Mesendoderm (in vitro differentiated cells): ENCODE data around the gene ADAT1.
A peak's percentile ranks its signal among the peaks of the same experiment; 100 is the strongest.

Experiments
- DNase-seq: peaks from one replicate; pipeline ENCODE4 v3.0.0; 2013
- H2AK5ac ChIP-seq: 2 replicates; pipeline ENCODE4 v1.6.1; 2013; ENCODE audit warnings: low read length, inconsistent platforms
- H2BK120ac ChIP-seq: 2 replicates; pipeline ENCODE4 v1.6.1; 2013; ENCODE audit warnings: low read depth, mild to moderate bottlenecking, low read length, moderate library complexity, mixed read lengths
- H2BK15ac ChIP-seq: replicated peaks from 2 replicates; pipeline ENCODE4 v1.6.1; 2013; ENCODE audit warnings: low read depth, mild to moderate bottlenecking, moderate library complexity
- H2BK5ac ChIP-seq: 2 replicates; pipeline ENCODE4 v1.6.1; 2013; ENCODE audit warnings: low read length, inconsistent platforms
- H3K18ac ChIP-seq: 2 replicates; pipeline ENCODE4 v1.6.1; 2013; ENCODE audit warnings: mild to moderate bottlenecking, low read length, mixed read lengths
- H3K23ac ChIP-seq: one replicate; pipeline ENCODE4 v1.6.1; 2013; ENCODE audit warnings: low read length
- H3K27ac ChIP-seq: 2 replicates; pipeline ENCODE4 v1.5.1; 2013; ENCODE audit warnings: low read depth, mild to moderate bottlenecking, inconsistent platforms, low read length, moderate library complexity
- H3K27me3 ChIP-seq: 2 replicates; pipeline ENCODE4 v1.6.1; 2013; ENCODE audit warnings: low read length, control low read depth, mild to moderate bottlenecking, inconsistent platforms; ENCODE audit not compliant: insufficient read depth, poor library complexity
- H3K36me3 ChIP-seq: 2 replicates; pipeline ENCODE4 v1.6.1; 2013; ENCODE audit warnings: low read length, inconsistent platforms; ENCODE audit not compliant: control insufficient read depth, insufficient read depth
- H3K4ac ChIP-seq: one replicate; pipeline ENCODE4 v1.6.1; 2013; ENCODE audit warnings: low read depth, mild to moderate bottlenecking, low read length, moderate library complexity
- H3K4me1 ChIP-seq: 2 replicates; pipeline ENCODE4 v1.6.1; 2013; ENCODE audit warnings: low read depth, low read length, inconsistent platforms; ENCODE audit not compliant: control insufficient read depth
- H3K4me2 ChIP-seq: 2 replicates; pipeline ENCODE4 v1.6.1; 2013; ENCODE audit warnings: low read length
- H3K4me3 ChIP-seq: 2 replicates; pipeline ENCODE4 v1.5.1; 2013; ENCODE audit warnings: mild to moderate bottlenecking, low read length
- H3K56ac ChIP-seq: one replicate; pipeline ENCODE4 v1.6.1; 2013; ENCODE audit warnings: low read length
- H3K79me1 ChIP-seq: 2 replicates; pipeline ENCODE4 v1.6.1; 2013; ENCODE audit warnings: low read length, inconsistent platforms
- H3K79me2 ChIP-seq: 2 replicates; pipeline ENCODE4 v1.6.1; 2013; ENCODE audit warnings: mild to moderate bottlenecking, low read length; ENCODE audit not compliant: control insufficient read depth, insufficient read depth
- H3K9ac ChIP-seq: 2 replicates; pipeline ENCODE4 v1.6.1; 2013; ENCODE audit warnings: low read length, inconsistent platforms
- H4K5ac ChIP-seq: one replicate; pipeline ENCODE4 v1.6.1; 2013; ENCODE audit warnings: low read length
- H4K8ac ChIP-seq: one replicate; pipeline ENCODE4 v1.6.1; 2013; ENCODE audit warnings: low read depth, mild to moderate bottlenecking, control low read depth, low read length, moderate library complexity
- WGBS: extraction: QIAGEN DNeasy Blood & Tissue Kit; methylation state at CpG from one replicate; pipeline ENCODE4 v1.1.7; 2013; ENCODE audit warnings: low lambda C conversion rate, missing lambda C conversion rate; ENCODE audit not compliant: insufficient coverage; ENCODE audit errors: extremely low coverage; 5-methylcytosine and 5-hydroxymethylcytosine counted together

The ADAT1 gene

GRCh38 chr16:75653922-75654321 lies 30.8 kb upstream of the ADAT1 start:
- peaks cover 24% of the 10 kb centered on the region for H3K79me2 ChIP-seq
- WGBS, result no CpG with 5 or more reads among the region's 1 CpG
- H3K9ac ChIP-seq, result no peak overlapping the region
- H3K4ac ChIP-seq, result no peak overlapping the region
- no peak overlapping the region for H2BK5ac ChIP-seq
- no peaks in the 10 kb centered on the region for H3K36me3 ChIP-seq
- H3K27ac ChIP-seq, result no peak overlapping the region
- H3K79me1 ChIP-seq, result peaks cover 3% of the 10 kb centered on the region
- H4K8ac ChIP-seq, result no peak overlapping the region
- H3K4me3 ChIP-seq, result no peak overlapping the region
- no peak overlapping the region for H2BK120ac ChIP-seq
- H3K18ac ChIP-seq, result no peak overlapping the region
- no peak overlapping the region for H4K5ac ChIP-seq
- H3K27me3 ChIP-seq, result no peaks in the 10 kb centered on the region
- peaks cover 3% of the 10 kb centered on the region for H3K4me1 ChIP-seq
- H3K4me2 ChIP-seq, result no peak overlapping the region
- H2AK5ac ChIP-seq, result no peak overlapping the region
- H3K56ac ChIP-seq, result no peak overlapping the region
- H2BK15ac ChIP-seq, result no peak overlapping the region
- DNase-seq, result no peak
- no peak overlapping the region for H3K23ac ChIP-seq

GRCh38 chr16:75648265-75649076 lies 25.4 kb upstream of the ADAT1 start:
- H3K27me3 ChIP-seq, result no peaks in the 10 kb centered on the region
- no CpG with 5 or more reads among the region's 62 CpGs for WGBS
- H2BK120ac ChIP-seq, result no peak overlapping the region
- no peak overlapping the region for H2AK5ac ChIP-seq
- H2BK5ac ChIP-seq, result peak overlapping the region; percentile 12
- H3K4me2 ChIP-seq, result peak overlapping the region; percentile 85
- H3K56ac ChIP-seq, result peak overlapping the region; percentile 98
- no peak overlapping the region for H4K8ac ChIP-seq
- H3K79me2 ChIP-seq, result peaks cover 63% of the 10 kb centered on the region
- peak overlapping the region; percentile 57 for H3K27ac ChIP-seq
- H3K18ac ChIP-seq, result peak overlapping the region; percentile 62
- H3K36me3 ChIP-seq, result no peaks in the 10 kb centered on the region
- peaks cover 10% of the 10 kb centered on the region for H3K79me1 ChIP-seq
- peak overlapping the region; percentile 92 for H3K9ac ChIP-seq
- DNase-seq, result peak; percentile 87
- H3K4me3 ChIP-seq, result peak overlapping the region; percentile 95
- peaks cover 3% of the 10 kb centered on the region for H3K4me1 ChIP-seq
- peak overlapping the region; percentile 64 for H3K4ac ChIP-seq
- H3K23ac ChIP-seq, result no peak overlapping the region
- H4K5ac ChIP-seq, result no peak overlapping the region
- H2BK15ac ChIP-seq, result no peak overlapping the region

- WGBS, result no CpG with 5 or more reads among the region's 76 CpGs
- no peak within 1 kb of the TSS for H2AK5ac ChIP-seq
- H3K18ac ChIP-seq, result peak within 1 kb of the TSS; percentile 62
- peak within 1 kb of the TSS; percentile 83 for H3K4ac ChIP-seq
- H3K56ac ChIP-seq, result peak within 1 kb of the TSS; percentile 98
- H3K23ac ChIP-seq, result peak within 1 kb of the TSS; percentile 68
- H2BK15ac ChIP-seq, result no peak within 1 kb of the TSS
- H3K4me1 ChIP-seq, result peaks cover 3% of the 10 kb centered on the region
- peak within 1 kb of the TSS; percentile 57 for H3K27ac ChIP-seq
- peak within 1 kb of the TSS; percentile 96 for H3K4me2 ChIP-seq
- H3K27me3 ChIP-seq, result no peaks in the 10 kb centered on the region
- H3K4me3 ChIP-seq, result peak within 1 kb of the TSS; percentile 98
- DNase-seq, result peak; percentile 97
- no peaks in the 10 kb centered on the region for H3K36me3 ChIP-seq
- H4K5ac ChIP-seq, result no peak within 1 kb of the TSS
- H4K8ac ChIP-seq, result no peak within 1 kb of the TSS
- peaks cover 10% of the 10 kb centered on the region for H3K79me1 ChIP-seq
- peaks cover 65% of the 10 kb centered on the region for H3K79me2 ChIP-seq
- no peak within 1 kb of the TSS for H2BK120ac ChIP-seq
- peak within 1 kb of the TSS; percentile 98 for H3K9ac ChIP-seq
- peak within 1 kb of the TSS; percentile 21 for H2BK5ac ChIP-seq
Measured at GRCh38 chr16:75647492-75648264, 24.6 kb upstream of the ADAT1 start, which contains the start of the genes KARS1 and TERF2IP. TSS of gene KARS1 (minus strand) at chr16:75647665. CDS start at chr16:75647639, 26 bp downstream. TSS of gene TERF2IP (plus strand) at chr16:75647773. CDS start at chr16:75647883, 110 bp downstream.

- Histone ChIP-seq H3K79me1 (peaks cover 14% of the 10 kb centered on the region), H2BK120ac (no peak overlapping the region), H4K8ac (no peak overlapping the region), H3K4me2 (peak overlapping the region; percentile 96), H3K4ac (peak overlapping the region; percentile 83), H3K27ac (no peak overlapping the region), H3K56ac (peak overlapping the region; percentile 98), H3K4me3 (peak overlapping the region; percentile 98), H4K5ac (no peak overlapping the region), H3K9ac (peak overlapping the region; percentile 98), H3K18ac (no peak overlapping the region), H2BK15ac (no peak overlapping the region), H2AK5ac (no peak overlapping the region), H3K27me3 (no peaks in the 10 kb centered on the region), H3K23ac (peak overlapping the region; percentile 29), H2BK5ac (peak overlapping the region; percentile 21), H3K4me1 (peaks cover 3% of the 10 kb centered on the region), H3K36me3 (no peaks in the 10 kb centered on the region), H3K79me2 (peaks cover 68% of the 10 kb centered on the region)
- no peak for DNase-seq
- WGBS, result no CpG with 5 or more reads among the region's 18 CpGs
Measured at GRCh38 chr16:75647112-75647491, 24.0 kb upstream of the ADAT1 start.

- peaks cover 50% of the 10 kb centered on the region for H3K79me2 ChIP-seq
- H4K8ac ChIP-seq, result no peak overlapping the region
- no peak overlapping the region for H2BK120ac ChIP-seq
- H3K23ac ChIP-seq, result no peak overlapping the region
- H3K4me2 ChIP-seq, result no peak overlapping the region
- no peak overlapping the region for H2BK5ac ChIP-seq
- H3K18ac ChIP-seq, result no peak overlapping the region
- no peak overlapping the region for H4K5ac ChIP-seq
- no peak overlapping the region for H3K4me3 ChIP-seq
- no peaks in the 10 kb centered on the region for H3K27me3 ChIP-seq
- no peak overlapping the region for H2BK15ac ChIP-seq
- H2AK5ac ChIP-seq, result no peak overlapping the region
- no peak overlapping the region for H3K4ac ChIP-seq
- no peak overlapping the region for H3K56ac ChIP-seq
- no peak overlapping the region for H3K9ac ChIP-seq
- no CpG with 5 or more reads among the region's 7 CpGs for WGBS
- DNase-seq, result peak; percentile 26
- H3K27ac ChIP-seq, result no peak overlapping the region
- peaks cover 14% of the 10 kb centered on the region for H3K79me1 ChIP-seq
- peaks cover 9% of the 10 kb centered on the region for H3K36me3 ChIP-seq
- H3K4me1 ChIP-seq, result no peaks in the 10 kb centered on the region
Measured at GRCh38 chr16:75644240-75645012, 21.3 kb upstream of the ADAT1 start.
